Activated T-helper 1 cell treated with anti-CD3 and anti-CD28 coated beads, Interleukin-12 subunit alpha, Interleukin-12 subunit beta, Interleukin-2, Interleukin-4 antibody, amounts not matched to agents 30 ng/mL and 10 ng/mL and 1 ng/mL, durations not matched to agents 14 hours and 24 hours and 36 hours (primary cell): Measurements from ENCODE around the gene DLGAP5. TPM values are rescaled to one million over a fixed set of nuclear protein-coding genes. Genes with fewer than 3 reads are reported as not detected.
A peak's percentile ranks its signal among the peaks of the same experiment; 100 is the strongest.

Experiments
- DNase-seq: peaks from one replicate; pipeline ENCODE4 v3.0.0; 2021; ENCODE audit warnings: low spot score
- H3K27ac Mint-ChIP-seq: one replicate; pipeline ENCODE4 v1.8.0; 2021; ENCODE audit warnings: mild to moderate bottlenecking, mixed read lengths
- H3K27me3 Mint-ChIP-seq: one replicate; pipeline ENCODE4 v1.8.0; 2022; ENCODE audit warnings: mild to moderate bottlenecking, moderate library complexity, mixed read lengths; ENCODE audit not compliant: insufficient read depth
- H3K36me3 Mint-ChIP-seq: one replicate; pipeline ENCODE4 v1.8.0; 2021; ENCODE audit warnings: low read depth, mixed read lengths
- H3K4me1 Mint-ChIP-seq: one replicate; pipeline ENCODE4 v1.8.0; 2021; ENCODE audit warnings: low read depth, mixed read lengths
- H3K4me3 Mint-ChIP-seq: one replicate; pipeline ENCODE4 v1.8.0; 2021; ENCODE audit warnings: mild to moderate bottlenecking, moderate library complexity, mixed read lengths
- H3K9me3 Mint-ChIP-seq: one replicate; pipeline ENCODE4 v1.8.0; 2021; ENCODE audit warnings: mixed read lengths
- intact Hi-C: fragments of 100-400 bp; cut with micrococcal nuclease; formaldehyde crosslinking; loops from one replicate; pipeline ENCODE4 v1.15.1; 2024
- total RNA-seq: library from RNA; stranded (reverse); gene quantifications from 2 replicates; pipeline ENCODE4 v1.2.3, GENCODE V29; 2022

The DLGAP5 gene
- total RNA-seq, 1 donor from 2014 or later, result 22.4 TPM

DNA sequence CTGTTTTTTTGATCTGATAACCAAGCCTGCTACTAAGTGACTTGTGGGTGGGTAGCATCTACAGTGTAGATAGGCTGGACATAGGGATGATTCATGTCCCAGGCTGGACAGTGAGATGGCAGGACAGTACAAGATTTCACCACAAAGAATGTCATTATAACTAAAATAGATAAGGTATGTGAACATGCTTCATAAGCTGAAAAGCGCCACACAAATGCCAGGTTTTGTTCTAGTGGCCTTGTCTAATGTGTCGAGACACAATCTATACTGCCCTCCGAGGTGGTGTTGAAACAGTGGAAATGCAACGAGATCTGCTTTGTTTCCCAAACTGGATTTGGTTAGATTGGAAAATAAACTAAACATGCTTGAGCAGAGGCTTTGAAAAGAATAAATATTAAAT is 58.0 kb downstream of the DLGAP5 start:
- H3K27ac Mint-ChIP-seq, result no peak overlapping the region
- peaks cover 16% of the 10 kb centered on the region for H3K4me1 Mint-ChIP-seq
- H3K9me3 Mint-ChIP-seq, result no peaks in the 10 kb centered on the region
- intact Hi-C loops, result no loop called here
- no peak for DNase-seq
- H3K36me3 Mint-ChIP-seq, result peaks cover 8% of the 10 kb centered on the region
- no peak overlapping the region for H3K4me3 Mint-ChIP-seq
- H3K27me3 Mint-ChIP-seq, result peaks cover 14% of the 10 kb centered on the region

DNA sequence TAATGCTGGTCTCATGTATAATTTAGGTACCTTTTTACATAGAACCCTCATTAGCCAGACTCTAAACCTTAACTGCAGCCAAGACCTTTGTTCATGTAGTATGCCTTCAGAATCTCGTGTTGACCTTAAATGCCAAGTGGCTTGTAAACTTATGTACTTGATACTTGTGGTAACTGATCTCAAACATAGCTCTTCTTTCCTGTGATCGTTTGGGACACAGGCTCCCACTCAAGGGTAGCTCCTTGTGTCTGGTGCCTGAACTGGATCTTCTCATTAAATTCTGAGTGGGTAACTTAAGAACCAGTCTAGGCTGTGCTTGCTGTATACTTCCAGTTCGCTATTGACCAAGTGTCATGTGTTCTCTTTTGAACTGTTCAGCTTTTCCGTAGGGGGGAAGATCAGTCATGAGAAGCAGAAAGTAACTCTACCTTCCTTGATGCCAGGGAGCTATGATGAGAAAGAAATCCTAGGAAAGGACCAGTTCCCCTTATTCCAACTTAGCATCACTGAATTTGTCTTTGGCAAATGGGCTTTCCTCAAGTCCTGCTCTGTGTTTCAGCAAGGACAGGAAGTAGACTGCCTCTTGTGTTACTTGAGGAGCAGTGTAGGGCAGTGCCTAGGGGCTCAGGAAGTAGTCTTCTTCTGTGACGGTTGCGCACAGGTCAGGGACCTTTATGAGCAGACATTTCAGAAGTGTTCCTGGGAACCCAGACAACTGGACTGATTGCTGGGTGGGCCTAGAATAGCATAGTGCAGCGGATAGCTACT is 59.8 kb downstream of the DLGAP5 start:
- peaks cover 27% of the 10 kb centered on the region for H3K27me3 Mint-ChIP-seq
- intact Hi-C loops, result no loop called here
- H3K27ac Mint-ChIP-seq, result no peak overlapping the region
- peak overlapping the region; percentile 56 for H3K4me3 Mint-ChIP-seq
- DNase-seq, result no peak
- H3K4me1 Mint-ChIP-seq, result peaks cover 16% of the 10 kb centered on the region
- peaks cover 5% of the 10 kb centered on the region for H3K36me3 Mint-ChIP-seq
- no peaks in the 10 kb centered on the region for H3K9me3 Mint-ChIP-seq

DNA sequence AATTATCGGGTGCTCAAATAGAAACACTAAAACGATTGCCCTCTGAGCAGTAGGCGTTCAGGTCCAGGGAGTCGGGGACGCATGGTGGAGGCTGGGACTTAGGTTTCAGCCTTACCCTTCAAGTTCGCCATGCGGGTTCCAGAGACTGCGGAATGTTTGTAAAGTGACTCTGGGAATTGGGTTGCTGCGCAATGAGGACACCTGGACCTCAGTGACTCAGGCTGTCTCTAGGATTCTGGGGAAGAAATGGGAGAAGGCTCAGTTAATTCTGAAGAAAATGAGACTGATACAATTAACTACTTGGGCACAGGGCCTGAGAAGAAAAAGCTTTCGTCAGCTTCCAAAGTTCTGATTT is 61.2 kb downstream of the DLGAP5 start:
- H3K4me1 Mint-ChIP-seq, result peaks cover 23% of the 10 kb centered on the region
- intact Hi-C loops, result no loop called here

DNA sequence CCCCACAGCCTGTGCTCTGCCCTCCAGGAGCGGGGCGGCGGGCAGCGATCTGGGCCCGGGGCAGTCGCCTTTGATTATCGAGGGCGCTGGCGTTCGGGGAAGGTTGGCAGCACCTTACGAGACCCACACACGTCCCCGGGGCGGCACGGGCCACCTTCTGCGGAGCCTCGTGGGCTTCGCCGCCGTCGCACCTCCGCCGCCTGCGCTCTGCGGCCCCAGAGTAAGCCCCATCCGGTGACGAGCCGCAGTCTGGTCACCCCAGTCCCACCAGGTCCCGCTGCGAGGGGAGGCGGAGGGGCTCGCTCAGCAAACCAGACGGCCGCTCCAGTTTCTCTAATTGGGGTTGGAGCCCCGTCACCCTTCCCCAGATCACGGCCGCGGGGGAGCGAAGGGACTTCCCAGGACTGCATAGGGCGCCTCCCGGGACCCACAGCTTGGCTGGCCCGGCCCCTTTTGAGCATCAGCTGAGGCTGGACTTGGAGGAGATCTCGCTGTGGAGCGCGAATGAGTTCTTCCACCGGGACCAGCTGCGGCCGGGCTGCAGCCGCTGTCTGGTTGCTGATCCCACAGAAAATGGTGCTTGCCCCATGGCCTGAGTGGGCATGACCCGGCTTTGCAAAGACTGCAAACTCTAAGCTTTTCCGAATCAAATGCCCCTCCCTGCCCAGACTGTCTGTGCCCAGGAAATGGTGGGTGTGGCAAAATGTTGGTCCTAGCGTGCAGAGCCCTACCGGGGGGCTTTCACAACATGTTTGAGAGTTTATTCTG is 61.8 kb downstream of the DLGAP5 start:
- intact Hi-C loops, result loop anchor here (1.0 kb wide), 2 partner anchors 27 to 40 kb away; no protein-coding TSS in a partner anchor
- Mint-ChIP-seq H3K9me3 (no peaks in the 10 kb centered on the region), H3K4me1 (peaks cover 26% of the 10 kb centered on the region), H3K27ac (peak overlapping the region; percentile 70), H3K36me3 (peaks cover 5% of the 10 kb centered on the region), H3K4me3 (peak overlapping the region; percentile 79), H3K27me3 (peaks cover 32% of the 10 kb centered on the region)
- peak; percentile 32 for DNase-seq

More for the DNA sequence above, 61.2 kb downstream of the DLGAP5 start:
- peak overlapping the region; percentile 79 for H3K4me3 Mint-ChIP-seq
- no peak overlapping the region for H3K27ac Mint-ChIP-seq
- no peak for DNase-seq
- H3K27me3 Mint-ChIP-seq, result peaks cover 32% of the 10 kb centered on the region
- H3K9me3 Mint-ChIP-seq, result no peaks in the 10 kb centered on the region
- peaks cover 5% of the 10 kb centered on the region for H3K36me3 Mint-ChIP-seq

DNA sequence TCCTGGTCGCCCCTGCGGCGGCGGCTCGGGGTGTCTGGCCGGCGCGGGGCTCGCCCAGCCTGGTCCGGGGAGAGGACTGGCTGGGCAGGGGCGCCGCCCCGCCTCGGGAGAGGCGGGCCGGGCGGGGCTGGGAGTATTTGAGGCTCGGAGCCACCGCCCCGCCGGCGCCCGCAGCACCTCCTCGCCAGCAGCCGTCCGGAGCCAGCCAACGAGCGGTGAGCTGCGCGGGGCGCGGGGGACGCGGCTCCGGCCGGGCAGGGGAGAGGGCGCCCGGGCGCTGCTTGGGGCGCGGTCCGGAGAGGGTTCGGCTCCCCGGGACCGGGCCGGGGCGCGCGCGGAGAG is 62.3 kb downstream of the DLGAP5 start, which contains the start of gene LGALS3:
LGALS3 (plus strand) TSS at position 167 of the 342 bp plus-strand sequence. CDS start 8,122 bp downstream, outside the sequence.
- no peaks in the 10 kb centered on the region for H3K9me3 Mint-ChIP-seq
- H3K4me1 Mint-ChIP-seq, result peaks cover 26% of the 10 kb centered on the region
- H3K27ac Mint-ChIP-seq, result peak within 1 kb of the TSS; percentile 70
- DNase-seq, result peak; percentile 40
- intact Hi-C loops, result loop anchor here (1.0 kb wide), 2 partner anchors 27 to 40 kb away; no protein-coding TSS in a partner anchor
- peaks cover 5% of the 10 kb centered on the region for H3K36me3 Mint-ChIP-seq
- peaks cover 32% of the 10 kb centered on the region for H3K27me3 Mint-ChIP-seq
- H3K4me3 Mint-ChIP-seq, result peak within 1 kb of the TSS; percentile 84

DNA sequence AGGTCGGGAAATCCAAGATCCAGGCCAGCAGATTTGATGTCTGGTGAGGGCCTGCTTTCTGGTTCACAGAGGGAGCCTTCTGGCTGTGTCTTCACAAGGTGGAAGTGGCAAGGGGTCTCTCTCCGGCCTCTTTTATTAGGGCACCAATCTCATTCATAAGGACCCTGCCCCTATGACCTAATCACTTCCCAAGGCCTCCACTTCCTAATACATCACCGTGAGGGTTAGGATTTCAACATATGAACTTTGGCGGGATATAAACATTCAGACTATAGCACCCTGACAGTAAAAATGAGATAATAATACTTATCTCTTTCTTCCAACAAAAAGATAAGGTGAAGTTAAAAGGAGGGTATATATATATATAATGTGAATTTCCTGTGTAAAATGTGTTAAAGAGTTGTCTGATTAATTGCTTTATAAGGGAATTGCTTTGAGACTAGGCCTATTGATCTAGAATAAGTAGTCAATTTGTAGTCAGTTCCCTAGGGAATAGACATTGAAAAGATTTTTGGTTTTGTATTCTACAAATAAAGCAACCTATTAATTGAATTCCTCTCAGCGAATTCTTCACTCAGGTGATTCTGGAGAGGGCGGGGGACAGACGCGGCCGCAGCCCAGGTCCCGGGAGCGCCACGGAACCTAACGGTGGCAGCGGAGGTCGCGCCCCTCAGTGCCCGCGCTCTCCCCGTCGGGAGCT is 62.8 kb downstream of the DLGAP5 start:
- H3K4me1 Mint-ChIP-seq, result peaks cover 26% of the 10 kb centered on the region
- peak overlapping the region; percentile 37 for H3K27ac Mint-ChIP-seq
- peaks cover 5% of the 10 kb centered on the region for H3K36me3 Mint-ChIP-seq
- DNase-seq, result no peak
- H3K9me3 Mint-ChIP-seq, result no peaks in the 10 kb centered on the region
- intact Hi-C loops, result loop anchor here (1.0 kb wide), 2 partner anchors 26 to 39 kb away; no protein-coding TSS in a partner anchor
- H3K4me3 Mint-ChIP-seq, result peak overlapping the region; percentile 84
- H3K27me3 Mint-ChIP-seq, result peaks cover 32% of the 10 kb centered on the region

DNA sequence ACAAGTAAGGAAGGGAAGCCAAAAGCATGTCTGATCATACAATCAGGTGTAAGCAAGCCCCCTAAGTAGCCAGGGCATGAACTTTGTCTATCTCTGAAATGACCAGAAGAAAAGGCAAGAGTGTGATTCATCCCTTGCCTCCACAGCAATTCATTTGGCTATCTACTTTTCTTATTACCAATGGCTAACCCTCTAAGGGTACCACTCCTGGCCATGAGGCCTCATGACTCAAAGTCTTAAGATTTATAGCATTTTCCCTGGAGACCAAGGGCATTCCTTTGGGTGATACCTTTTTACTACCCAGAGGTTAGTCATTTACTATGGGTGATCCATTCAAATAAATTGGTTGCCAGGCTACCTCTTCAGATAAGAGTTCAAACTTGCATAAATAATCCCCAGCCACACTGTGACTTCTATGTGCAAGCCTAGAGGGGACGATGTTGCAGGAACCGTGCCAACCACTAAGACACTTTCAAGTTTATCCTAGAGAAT is 63.9 kb downstream of the DLGAP5 start:
- no peak for DNase-seq
- Mint-ChIP-seq H3K4me3 (no peak overlapping the region), H3K4me1 (peaks cover 26% of the 10 kb centered on the region), H3K27ac (no peak overlapping the region), H3K9me3 (no peaks in the 10 kb centered on the region), H3K27me3 (peaks cover 32% of the 10 kb centered on the region), H3K36me3 (peaks cover 5% of the 10 kb centered on the region)
- intact Hi-C loops, result no loop called here

DNA sequence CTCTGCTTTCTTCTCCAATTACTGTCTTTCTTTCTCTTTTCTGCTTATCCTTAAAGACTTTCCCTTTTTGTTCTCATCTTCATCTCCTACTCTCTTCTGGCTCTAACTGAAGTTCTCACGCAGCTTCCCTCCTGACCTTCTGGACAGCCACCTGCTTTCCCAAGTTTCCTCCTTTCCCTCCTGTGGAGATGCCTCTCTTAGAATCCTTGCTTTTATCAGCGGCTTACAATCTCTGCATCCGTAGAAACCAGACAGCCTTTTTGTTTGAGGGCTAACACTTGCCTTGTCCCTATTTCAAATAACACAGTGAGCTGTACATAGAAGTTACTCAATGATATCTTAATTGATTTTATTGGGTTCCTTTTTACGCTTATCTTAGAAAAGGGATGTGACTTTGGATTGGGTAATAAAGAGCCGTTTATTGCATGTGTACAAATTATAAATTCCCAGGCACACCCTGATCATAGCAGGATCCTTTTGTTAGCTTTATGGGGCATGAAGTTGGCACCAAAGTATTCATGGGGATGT is 64.4 kb downstream of the DLGAP5 start:
- Mint-ChIP-seq H3K36me3 (peaks cover 5% of the 10 kb centered on the region), H3K4me1 (peaks cover 26% of the 10 kb centered on the region), H3K4me3 (no peak overlapping the region), H3K27me3 (peaks cover 32% of the 10 kb centered on the region), H3K9me3 (no peaks in the 10 kb centered on the region), H3K27ac (no peak overlapping the region)
- intact Hi-C loops, result no loop called here
- DNase-seq, result no peak

DNA sequence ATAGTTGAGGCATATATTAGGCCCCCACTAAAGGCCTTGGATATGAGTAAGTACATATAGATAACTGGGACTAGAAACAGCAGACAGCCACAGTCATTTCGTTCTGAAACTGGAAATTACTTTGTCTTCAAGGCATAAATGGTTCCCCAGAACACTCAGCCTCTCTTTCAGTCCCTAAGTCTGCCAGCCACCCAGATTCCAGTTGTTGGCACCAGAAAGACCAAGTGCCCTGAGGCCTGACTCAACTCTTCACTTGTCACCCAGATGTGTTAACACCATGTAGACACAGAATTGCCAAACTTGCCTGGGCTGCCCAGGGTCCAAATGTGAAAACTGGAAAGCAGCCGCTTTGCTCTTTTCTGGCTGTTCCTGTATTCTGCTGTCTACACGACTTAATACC is 65.4 kb downstream of the DLGAP5 start:
- Mint-ChIP-seq H3K27ac (no peak overlapping the region), H3K4me1 (peaks cover 17% of the 10 kb centered on the region), H3K9me3 (no peaks in the 10 kb centered on the region), H3K36me3 (no peaks in the 10 kb centered on the region), H3K27me3 (peaks cover 24% of the 10 kb centered on the region), H3K4me3 (no peak overlapping the region)
- DNase-seq, result no peak
- intact Hi-C loops, result no loop called here

DNA sequence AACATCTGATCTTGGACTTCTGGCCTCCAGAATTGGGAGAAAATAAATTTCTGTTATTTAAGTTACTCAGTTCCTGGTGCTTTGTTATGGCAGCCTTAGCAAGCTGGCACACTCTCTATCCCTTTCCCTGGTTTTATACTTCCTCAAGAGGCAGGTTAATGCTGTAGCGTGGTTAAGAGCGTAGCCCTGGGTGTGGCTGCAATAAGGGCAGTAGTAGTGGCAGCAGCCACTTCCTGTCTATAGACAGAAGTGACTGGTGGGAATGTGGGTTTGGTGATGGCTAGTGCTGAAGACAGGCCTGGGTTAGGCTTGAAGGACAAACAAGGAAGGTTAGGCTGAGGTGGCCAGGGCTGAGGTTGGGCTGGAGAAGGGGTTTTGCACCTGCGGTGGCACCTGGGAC is 66.0 kb downstream of the DLGAP5 start:
- Mint-ChIP-seq H3K4me1 (peaks cover 14% of the 10 kb centered on the region), H3K27me3 (peaks cover 26% of the 10 kb centered on the region), H3K9me3 (no peaks in the 10 kb centered on the region), H3K4me3 (no peak overlapping the region), H3K27ac (no peak overlapping the region), H3K36me3 (no peaks in the 10 kb centered on the region)
- no peak for DNase-seq
- intact Hi-C loops, result no loop called here

DNA sequence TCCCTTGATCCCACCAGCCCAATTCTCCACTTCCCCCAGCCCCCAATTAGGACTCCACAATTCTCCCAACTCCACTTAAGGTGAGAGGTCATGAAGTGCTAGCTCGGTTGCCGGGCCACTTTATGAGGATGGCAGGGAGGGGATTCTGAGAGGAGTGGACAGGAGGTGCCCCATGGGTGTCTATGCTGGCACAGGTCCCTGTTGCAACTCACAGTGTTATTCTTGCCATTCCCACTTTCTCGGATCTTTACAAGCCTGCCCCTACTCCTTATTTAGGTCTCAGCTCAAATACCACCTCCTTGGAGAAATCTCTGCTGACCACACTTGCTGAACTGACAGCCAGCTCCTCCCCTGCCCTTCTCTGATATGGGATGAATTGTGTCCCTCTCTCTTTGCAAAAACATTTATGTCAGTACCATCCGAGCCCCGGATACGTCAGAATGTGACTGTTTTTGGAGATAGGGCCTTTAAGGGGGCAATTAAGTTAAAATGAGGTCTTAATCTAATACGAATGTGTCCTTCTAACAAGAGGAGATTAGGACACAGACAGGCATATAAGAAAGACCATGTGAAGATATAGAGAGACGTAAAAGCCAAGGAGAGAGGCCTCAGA is 66.5 kb downstream of the DLGAP5 start:
- Mint-ChIP-seq H3K27ac (no peak overlapping the region), H3K4me3 (no peak overlapping the region), H3K27me3 (peaks cover 24% of the 10 kb centered on the region), H3K9me3 (no peaks in the 10 kb centered on the region), H3K4me1 (peaks cover 10% of the 10 kb centered on the region), H3K36me3 (no peaks in the 10 kb centered on the region)
- DNase-seq, result no peak
- intact Hi-C loops, result no loop called here
